Peyer's patch (tissue), 4 donors: Measurements from ENCODE around the gene TAAR6.

Experiments
- CTCF ChIP-seq, 6 experiments: fragments of 450-650 bp in 4 of 6; fragments of 200-600 bp in 2 of 6; sonication (generic) in 1 of 6; IDR thresholded peaks; one replicate each; pipeline ENCODE4 v1.5.1; 2017 to 2019; ENCODE audit warnings: antibody characterized with exemption in 6 of 6, mild to moderate bottlenecking in 3 of 6, moderate library complexity in 1 of 6
- POLR2A ChIP-seq, 2 donors: fragments of 450-650 bp; IDR thresholded peaks; one replicate each; pipeline ENCODE4 v1.5.1; 2017; ENCODE audit warnings: antibody characterized with exemption in 2 of 2, mild to moderate bottlenecking in 2 of 2, moderate library complexity in 2 of 2

GRCh38 chr6:132616677-132617076, 46.6 kb downstream of the TAAR6 start:
- TF ChIP-seq POLR2A (IDR thresholded peaks at IDR 0.05) (no peak), CTCF (IDR thresholded peaks at IDR 0.05) (no peak)
